Measurements from ENCODE around the gene TNS1.
A peak's percentile ranks its signal among the peaks of the same experiment; 100 is the strongest.

The TNS1 gene

DNA sequence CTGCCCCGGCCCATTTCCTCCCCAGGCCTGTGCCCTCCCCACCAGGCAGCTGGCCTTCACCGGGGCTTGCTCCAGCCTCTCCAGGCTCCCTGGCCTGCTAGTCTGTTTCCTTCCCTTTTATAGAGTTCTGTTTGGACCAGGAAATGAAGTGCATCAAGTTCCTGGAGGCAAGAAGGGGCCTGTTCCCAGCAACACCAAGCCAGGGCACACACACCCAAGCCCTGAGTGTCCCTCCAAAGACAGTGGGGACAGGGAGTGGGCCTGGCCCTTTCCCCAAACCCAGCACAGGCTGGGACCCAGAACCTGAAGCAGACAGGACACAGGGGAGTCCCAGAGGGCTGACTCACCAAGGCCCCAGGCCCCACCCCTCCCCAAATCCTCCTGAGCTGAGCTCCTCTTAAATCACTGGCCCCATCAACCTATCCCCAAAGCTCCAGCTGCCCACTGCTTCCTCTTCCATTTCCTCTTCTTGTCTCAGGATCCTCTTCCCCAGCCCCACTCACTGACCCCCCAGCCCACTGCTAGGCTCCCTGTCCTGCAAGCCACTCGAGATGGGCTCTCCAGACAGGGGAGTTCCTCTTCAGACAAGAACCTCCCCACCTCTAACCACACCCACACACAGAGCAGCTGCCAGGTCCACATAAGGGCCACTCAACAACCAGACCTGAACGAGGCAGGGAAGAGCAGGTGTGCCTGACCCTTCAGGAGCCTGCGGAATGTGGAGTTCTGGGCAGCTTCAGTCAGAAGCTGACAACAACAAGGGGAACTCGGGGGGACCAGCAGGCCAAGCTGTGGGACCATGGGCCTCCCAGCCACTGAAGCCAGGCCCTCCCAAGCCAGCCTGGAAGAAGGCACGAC is 74.2 kb downstream of the TNS1 start:
- in situ Hi-C loops (cut with HindIII; ENCODE audit: low pct_ligation_motif_present, low pct_unique_long_range_greater_than_20kb, low sequenced_read_pairs): no loop called here
- no peak for DNase-seq

DNA sequence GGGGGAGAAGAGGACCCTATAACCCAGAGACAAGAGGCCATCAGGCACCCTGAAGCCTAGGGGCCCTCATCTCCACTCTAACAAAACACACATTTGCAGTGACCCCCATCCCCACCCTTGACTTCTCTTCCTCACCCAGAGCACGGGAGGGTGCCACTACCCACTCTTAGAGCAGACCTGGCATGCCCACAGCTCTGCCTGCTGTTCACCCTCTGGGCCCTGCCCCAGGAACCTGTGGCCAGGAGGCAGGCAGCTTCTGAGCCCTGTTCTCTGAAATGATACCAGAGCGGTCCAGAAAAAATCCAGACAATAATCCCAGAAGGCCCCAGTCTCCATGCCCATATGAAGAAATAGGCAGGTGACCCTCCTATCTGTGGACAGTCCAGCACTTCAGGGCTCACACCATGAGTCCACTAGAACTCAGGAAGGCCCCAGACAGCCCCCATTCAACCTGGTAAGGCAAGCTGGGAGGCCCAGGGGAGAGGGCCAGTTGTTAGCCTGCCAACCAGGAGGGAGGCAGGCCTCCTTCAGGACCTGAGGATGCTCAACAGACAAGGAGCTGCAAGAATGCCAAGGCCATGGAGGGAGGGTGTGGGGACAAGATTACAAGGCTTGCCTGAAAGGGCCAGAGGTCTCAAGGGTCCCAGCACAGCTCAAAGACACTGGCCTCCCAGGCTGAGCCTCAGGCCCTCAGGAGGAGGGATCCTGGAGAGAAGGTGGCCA is 75.0 kb downstream of the TNS1 start:
- in situ Hi-C loops (cut with HindIII; ENCODE audit: low pct_ligation_motif_present, low pct_unique_long_range_greater_than_20kb, low sequenced_read_pairs): no loop called here
- DNase-seq: no peak

DNA sequence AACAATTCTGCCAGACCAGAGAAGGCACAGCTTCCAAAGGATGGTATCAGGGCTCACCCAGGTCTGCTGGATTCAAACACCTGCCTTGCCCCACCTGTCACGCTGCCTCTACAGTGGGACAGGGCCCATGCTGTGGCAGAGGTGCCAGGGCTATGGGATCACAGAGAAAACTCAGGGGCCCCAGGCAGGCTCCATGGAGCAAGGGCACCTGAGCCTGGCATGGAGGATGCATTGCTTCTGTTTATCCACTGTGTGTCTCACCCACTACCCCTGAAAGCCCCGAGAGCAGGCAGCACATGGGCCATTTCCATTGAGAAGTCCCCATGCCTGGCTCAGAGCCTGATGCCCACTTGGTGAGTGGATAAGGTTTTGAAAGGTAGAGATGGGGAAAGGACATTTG is 76.0 kb downstream of the TNS1 start:
- DNase-seq: no peak
- in situ Hi-C loops (cut with HindIII; ENCODE audit: low pct_ligation_motif_present, low pct_unique_long_range_greater_than_20kb, low sequenced_read_pairs): no loop called here

DNA sequence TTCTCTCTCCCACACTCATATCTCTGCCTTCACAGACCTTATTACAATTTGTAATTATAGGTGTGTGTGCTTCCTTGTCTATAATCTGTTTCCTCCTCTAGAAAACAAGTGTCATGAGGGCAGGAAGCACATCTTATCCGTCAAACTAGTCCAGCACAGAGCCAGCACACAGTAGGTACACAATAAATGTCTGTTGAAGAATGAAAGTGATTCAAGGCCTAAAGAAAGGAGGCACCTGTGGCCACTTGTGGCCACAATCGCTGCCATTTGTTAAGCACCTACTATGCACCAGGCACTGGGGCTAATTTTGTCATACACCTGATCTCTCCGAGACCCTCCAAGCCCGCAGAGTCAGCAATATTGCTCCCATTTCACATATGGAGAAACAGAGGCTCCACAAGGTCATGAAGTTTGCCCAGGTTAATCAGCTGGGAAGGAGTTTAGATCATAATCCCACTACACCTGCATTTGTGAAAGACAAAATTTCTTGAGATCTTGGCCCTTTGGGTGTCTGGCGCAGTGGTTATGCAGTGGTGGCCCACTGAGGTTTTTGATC is 78.4 kb downstream of the TNS1 start:
- no peak for DNase-seq
- in situ Hi-C loops (cut with HindIII; ENCODE audit: low pct_ligation_motif_present, low pct_unique_long_range_greater_than_20kb, low sequenced_read_pairs): no loop called here

DNA sequence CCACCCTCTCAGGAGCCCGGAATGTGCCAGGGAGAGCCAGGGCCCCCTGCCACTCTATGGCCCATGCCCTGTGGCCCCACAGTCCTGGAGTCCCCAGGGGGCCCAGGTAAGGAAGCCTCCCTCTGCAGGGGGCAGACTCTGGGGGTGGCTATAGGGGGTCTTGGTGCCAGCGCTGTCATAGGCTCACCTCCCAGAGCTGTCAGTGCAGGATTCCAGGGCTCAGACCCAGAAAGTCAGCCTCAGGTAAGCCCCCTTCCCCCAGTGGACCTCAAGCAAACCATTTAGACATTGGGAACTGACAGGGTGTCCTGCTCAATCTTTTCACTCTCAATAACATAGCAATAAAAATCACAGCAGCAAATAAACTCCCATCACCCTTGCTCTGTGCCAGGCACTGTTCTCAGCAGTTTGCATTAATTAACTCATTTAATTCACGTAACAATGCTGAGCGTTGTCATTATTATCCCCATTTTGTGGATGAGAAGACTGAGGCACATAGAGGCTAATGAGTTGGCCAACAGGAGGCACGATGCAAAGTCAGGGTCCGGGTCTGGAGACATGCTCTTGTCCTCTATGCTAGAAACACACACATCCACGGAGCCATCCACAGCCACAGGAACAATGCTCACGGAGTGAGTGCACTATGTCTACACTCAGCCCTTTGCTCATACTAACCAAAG is 79.6 kb downstream of the TNS1 start:
- in situ Hi-C loops (cut with HindIII; ENCODE audit: low pct_ligation_motif_present, low pct_unique_long_range_greater_than_20kb, low sequenced_read_pairs): no loop called here
- DNase-seq: no peak

DNA sequence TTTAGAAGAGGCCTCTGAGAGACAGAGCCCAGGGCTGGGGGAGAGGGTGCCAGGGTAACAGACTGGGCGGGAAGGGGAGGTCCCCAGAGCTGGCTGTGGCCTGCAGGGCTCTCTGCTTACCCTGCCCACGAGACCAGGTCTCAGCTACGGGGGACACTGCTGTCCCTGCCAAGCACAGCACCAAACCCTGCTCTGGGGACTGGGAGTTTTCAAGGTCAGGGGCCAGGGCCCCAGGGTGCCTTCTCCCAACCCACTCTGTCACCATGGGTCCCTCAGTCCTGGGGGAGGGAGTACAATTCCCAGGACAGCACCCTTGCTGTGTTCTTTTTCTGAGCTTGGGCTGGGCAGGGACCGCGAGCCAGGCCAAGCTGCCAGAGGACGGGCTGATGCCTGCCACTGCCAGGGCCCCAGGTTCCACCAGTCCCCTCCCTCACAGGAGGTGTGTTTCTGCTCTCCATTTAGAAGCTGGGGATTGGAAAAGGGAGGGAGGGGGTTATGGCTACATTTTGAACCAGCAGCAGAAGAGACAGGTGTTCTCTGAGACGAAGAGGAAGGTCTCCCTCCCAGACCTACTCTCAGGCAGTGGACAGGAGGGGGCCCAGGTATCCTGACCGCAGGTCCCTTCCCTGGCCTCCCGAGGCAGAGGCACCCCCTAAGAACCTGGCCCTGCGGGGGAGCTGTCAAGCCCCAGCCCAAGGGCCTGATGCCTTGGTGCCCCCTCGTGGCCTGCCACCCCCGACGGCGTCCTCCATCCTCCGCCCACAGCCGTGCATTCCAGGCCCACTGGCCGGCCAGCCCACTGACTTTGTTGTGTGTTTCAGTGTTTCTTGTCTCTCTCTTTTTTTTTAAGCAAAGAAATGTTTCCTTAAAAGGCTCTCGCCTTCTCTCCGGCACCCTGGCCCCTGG is 80.4 kb downstream of the TNS1 start:
- no peak for DNase-seq
- in situ Hi-C loops (cut with HindIII; ENCODE audit: low pct_ligation_motif_present, low pct_unique_long_range_greater_than_20kb, low sequenced_read_pairs): no loop called here

DNA sequence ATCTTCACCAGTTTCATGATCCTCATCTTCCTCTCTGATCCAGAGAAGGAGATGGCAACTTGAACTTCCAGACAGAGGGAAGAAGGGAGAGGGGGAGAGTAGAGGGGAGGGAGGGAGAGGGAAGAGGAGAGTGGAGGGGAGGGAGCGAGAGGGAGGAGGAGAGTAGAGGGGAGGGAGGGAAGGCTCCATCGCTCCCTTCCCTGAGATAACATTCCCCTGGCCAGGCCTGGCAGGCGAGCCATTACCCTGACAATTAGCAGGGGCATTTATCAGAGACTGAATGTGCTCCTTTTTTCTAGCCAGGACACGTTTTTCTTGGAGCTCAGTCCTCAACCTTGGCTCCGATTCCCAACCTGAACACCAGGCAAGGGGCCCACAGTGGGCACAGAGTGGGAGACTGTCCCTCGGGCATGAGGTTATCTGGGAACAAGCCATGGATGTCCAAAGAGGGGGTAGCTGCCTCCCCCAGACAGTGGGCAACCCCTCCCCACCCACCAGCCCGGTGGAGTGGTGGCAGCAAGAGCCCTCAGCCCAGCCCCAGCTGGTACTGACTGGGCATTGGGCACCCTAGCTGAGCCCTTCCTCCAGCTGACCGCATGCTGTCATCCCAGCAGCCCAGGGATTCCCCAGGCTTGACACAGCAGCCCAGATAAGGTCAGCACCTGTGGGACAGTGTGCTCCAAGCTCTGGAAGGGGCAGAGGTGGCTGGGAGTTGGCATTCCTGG is 81.8 kb downstream of the TNS1 start:
- in situ Hi-C loops (cut with HindIII; ENCODE audit: low pct_ligation_motif_present, low pct_unique_long_range_greater_than_20kb, low sequenced_read_pairs): no loop called here
- DNase-seq: no peak

DNA sequence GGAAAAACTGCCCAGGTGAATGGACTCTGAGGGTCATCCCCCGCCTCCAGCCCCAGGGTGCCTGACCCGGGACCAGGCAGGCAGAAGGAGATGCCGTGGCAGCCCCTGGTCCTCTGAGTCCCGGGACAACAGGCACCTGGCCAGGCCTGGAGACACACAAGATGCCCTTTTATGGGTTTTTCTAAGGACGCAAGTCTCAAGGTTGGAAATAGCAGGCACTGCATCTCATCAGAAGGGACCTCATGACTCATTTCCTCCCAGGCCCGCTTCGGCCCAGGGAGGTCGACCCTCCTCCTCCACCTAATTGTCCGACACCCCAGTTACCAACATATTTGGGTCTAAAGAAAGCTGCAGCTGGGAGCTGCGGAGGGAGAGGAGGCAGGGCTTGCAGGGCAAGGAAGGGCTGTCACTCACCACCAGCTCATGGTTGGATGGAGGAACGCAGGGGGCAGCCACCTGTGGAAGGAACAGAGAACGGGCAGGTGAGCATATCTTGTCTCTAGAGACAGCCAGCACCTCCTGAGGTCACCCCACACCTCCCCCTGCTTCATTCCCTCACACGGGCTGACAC is 82.9 kb downstream of the TNS1 start:
- DNase-seq: peak; percentile 28
- in situ Hi-C loops (cut with HindIII; ENCODE audit: low pct_ligation_motif_present, low pct_unique_long_range_greater_than_20kb, low sequenced_read_pairs): no loop called here

DNA sequence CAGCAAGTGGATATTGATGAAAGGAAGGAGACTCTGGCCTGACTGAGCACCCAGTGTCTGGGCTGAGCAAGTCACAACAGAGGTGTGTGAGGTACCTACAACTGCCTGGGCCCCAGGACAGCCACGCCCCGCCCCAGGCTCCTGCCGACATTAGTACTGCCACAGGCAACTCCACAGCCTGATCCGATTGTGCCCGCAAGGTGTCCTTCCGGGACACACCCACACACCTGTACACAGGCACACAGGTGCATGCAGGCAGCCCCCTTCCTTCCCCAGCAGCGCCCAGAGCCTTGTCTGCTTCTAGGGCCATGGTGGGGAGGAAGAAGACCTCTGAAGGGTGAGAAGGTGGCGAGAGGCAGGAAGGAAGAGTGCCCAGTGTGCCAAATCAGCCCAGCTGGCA is 83.6 kb downstream of the TNS1 start:
- in situ Hi-C loops (cut with HindIII; ENCODE audit: low pct_ligation_motif_present, low pct_unique_long_range_greater_than_20kb, low sequenced_read_pairs): no loop called here
- DNase-seq: no peak

DNA sequence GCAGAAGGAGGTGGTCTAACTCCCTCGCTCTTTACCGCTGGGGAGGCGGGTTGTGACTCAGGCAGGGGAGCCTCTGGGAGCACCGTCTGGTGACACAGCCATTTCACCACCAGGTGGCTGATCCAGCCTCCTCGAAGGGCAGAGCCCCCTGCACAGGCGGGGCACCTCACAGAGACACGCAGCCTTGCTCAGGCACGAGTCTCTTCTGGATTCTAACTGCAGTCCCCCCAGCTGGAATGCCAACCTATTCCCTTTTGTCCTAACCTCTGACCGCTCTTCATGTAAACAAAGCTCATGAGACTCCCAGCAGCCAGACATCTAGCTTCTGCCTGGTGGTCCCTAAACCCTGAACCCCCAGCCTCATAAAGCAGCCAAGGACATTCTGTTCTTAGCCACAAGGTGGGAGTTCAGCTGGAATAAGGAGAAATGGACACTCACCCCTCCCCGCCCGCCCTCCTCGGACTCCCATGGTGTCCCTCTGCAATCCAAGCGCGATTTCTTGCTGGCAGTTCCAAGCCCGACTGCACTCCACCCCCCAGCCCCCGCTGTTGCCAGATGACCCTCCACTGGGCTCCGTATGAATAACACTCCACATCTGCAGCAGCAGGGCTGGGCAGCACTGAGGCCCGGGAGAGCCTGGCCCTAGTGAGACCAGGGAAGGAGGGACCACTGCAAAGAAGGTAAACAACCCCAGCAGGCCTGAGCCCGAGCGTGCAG is 84.3 kb downstream of the TNS1 start:
- no peak for DNase-seq
- in situ Hi-C loops (cut with HindIII; ENCODE audit: low pct_ligation_motif_present, low pct_unique_long_range_greater_than_20kb, low sequenced_read_pairs): no loop called here

DNA sequence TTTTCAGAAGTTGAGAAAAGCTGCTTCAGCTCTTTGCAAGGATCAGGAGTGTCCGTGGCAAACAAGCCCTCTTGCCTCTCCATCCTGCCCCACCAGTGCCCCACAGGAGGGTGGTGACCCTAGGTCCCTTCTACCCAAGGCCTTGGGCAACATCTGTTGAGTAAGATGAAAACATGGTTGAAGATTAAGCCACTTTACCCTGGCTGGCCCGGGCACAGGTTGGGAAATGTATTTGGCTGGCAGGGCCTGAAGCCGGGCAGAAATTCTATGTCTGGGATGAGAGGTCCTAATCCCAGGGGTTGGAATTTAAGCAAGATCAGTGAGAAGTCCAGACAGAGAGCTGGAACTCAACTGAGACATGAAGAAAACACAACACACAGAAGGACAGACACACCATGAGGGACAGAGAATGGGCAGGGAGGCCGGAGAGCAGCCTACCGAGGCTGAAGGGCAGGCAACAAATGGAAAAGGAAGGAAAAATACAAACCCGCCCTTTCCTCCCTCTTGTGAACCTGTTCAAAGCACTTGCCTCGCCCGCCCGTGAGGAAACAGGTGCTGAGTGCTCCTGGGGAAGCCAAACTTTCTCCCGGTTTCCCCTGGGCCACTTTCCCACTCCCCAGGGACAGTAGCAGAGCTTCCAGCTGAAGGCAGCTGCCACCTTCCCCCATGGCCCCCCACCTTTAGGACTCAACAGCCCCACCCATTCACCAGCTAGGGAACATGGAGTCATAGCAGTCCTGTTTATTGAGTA is 86.1 kb downstream of the TNS1 start:
- in situ Hi-C loops (cut with HindIII; ENCODE audit: low pct_ligation_motif_present, low pct_unique_long_range_greater_than_20kb, low sequenced_read_pairs): no loop called here

DNA sequence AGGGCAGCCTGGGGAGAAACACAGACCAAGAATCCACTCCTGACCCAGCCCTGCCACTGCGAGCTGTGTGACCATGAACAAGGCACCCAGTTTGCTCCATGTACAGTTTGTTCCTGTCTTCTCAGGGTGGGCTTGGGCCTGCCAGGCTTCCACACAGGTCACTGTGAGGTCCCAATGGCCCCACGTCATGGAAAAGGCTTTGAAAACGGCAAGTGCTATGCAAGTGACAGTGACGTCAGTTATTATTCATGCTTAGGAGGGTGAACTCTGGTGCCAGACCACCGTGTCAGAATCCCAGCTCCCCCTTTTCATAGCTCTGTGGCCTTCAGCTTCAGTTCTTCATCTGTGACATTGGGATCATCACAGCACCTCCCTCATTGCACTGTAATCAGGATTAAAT is 87.1 kb downstream of the TNS1 start:
- in situ Hi-C loops (cut with HindIII; ENCODE audit: low pct_ligation_motif_present, low pct_unique_long_range_greater_than_20kb, low sequenced_read_pairs): no loop called here

More for the DNA sequence above, 86.1 kb downstream of the TNS1 start:
- no peak for DNase-seq

DNA sequence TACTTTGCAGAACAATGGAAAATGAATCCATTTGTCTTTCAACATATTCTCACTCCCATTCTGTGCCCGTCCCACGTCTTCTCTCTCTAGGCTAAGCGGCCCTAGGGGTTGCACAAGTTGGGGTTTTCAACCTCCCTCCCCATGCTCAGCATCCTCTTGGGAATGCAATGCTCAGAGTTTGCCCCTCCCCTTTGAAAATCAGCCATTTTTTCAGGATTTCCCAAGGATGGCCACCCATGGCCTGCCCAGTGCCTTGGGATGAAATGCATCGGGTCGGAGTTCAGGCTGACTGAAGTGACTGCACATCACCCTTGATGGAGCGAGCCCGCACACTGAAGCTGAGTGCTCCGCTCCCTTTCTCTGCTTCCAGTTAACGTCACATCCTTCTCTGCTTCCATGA is 87.9 kb downstream of the TNS1 start:
- in situ Hi-C loops (cut with HindIII; ENCODE audit: low pct_ligation_motif_present, low pct_unique_long_range_greater_than_20kb, low sequenced_read_pairs): no loop called here
- no peak for DNase-seq

More for the DNA sequence above, 87.1 kb downstream of the TNS1 start:
- DNase-seq: no peak

DNA sequence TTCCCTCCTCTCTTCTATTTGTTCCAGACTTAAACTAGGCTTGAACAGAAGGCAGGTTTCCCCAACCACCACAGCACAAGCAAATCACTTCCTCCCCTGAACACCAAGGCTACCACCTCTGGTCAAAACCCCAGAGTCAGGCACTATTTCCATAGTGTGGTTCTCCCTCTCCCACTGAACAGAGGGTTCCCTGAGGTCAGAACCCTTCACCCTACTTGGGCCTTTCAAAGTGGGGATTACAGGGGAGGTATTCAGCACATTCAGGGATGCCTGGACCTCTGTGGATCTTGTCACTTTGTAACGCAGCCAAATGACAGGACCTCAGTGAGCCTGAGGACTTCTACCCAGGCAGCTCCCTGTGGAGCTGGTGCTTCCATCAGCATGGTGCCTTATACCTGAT is 88.7 kb downstream of the TNS1 start:
- in situ Hi-C loops (cut with HindIII; ENCODE audit: low pct_ligation_motif_present, low pct_unique_long_range_greater_than_20kb, low sequenced_read_pairs): no loop called here
- DNase-seq: no peak

DNA sequence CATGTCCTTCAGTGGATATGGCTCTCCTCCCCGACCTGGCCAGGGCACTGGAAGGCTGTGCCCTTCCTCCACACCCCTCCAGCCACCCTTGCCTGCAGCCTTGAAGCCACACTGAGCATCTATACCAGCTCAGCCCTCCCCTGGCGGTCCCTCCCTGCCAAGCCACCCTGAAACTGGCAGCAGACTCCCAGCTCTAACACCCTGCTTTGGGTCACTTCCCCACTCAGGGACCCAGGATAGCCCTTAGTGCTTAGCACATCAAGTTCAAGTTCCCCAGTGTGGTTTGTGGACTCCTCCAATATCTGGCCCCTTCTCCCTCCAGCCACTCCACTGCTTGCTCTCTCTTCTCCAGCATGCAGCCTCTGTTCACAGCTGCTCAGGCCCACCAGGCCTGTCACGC is 89.4 kb downstream of the TNS1 start:
- DNase-seq: no peak

More for the DNA sequence above, 89.4 kb downstream of the TNS1 start:
- in situ Hi-C loops (cut with HindIII; ENCODE audit: low pct_ligation_motif_present, low pct_unique_long_range_greater_than_20kb, low sequenced_read_pairs): no loop called here
